Cardiac fibroblast (primary cell): Measurements from ENCODE around the gene MAD2L2.

Experiments
- DNase-seq, 2 donors: peaks; one replicate each; pipeline versions ENCODE4 v3.0.0 to v3.0.0-alpha.2; 2010; ENCODE audit warnings: low read depth in 2 of 2
- H3K4me3 ChIP-seq, 2 donors: replicated peaks in 1 of 2; 1 replicate in 1 of 2; 2 replicates in 1 of 2; pipeline ENCODE4 v1.5.1; 2011; ENCODE audit warnings: low read depth in 2 of 2, low read length in 2 of 2, mild to moderate bottlenecking in 2 of 2, moderate library complexity in 1 of 2
- TF ChIP-seq, protein P1 (sequence below): IDR thresholded peaks from one replicate; pipeline ENCODE4 v1.5.1; 2011; ENCODE audit warnings: low read depth, mild to moderate bottlenecking, low read length, inconsistent platforms

MAD2L2 gene

DNA sequence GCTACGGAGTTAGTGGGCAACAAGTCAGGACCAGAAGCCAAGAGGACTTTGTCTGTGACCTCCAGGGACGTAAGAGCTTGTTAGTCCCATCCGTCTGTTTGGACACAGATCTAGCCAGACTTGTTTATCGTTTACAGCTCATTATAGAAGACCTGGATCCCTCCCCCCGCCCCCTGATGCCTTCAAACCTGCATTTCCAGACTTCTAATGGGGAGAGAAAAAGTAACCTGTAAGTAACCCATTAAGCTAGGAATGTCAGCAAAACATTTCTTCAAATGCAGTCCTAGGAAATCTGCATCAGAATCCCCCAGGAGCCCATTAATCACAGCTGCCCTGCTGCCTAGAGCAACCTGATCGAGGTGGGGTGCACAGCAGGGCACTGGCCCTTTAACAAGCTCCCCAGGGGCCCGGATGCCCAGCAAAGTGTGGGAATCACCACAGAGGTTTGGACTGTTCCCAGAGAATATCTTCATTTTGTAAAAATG is 1.4 kb upstream of the MAD2L2 start:
- TF ChIP-seq, protein P1, sequence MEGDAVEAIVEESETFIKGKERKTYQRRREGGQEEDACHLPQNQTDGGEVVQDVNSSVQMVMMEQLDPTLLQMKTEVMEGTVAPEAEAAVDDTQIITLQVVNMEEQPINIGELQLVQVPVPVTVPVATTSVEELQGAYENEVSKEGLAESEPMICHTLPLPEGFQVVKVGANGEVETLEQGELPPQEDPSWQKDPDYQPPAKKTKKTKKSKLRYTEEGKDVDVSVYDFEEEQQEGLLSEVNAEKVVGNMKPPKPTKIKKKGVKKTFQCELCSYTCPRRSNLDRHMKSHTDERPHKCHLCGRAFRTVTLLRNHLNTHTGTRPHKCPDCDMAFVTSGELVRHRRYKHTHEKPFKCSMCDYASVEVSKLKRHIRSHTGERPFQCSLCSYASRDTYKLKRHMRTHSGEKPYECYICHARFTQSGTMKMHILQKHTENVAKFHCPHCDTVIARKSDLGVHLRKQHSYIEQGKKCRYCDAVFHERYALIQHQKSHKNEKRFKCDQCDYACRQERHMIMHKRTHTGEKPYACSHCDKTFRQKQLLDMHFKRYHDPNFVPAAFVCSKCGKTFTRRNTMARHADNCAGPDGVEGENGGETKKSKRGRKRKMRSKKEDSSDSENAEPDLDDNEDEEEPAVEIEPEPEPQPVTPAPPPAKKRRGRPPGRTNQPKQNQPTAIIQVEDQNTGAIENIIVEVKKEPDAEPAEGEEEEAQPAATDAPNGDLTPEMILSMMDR: no peak
- no peak for DNase-seq
- H3K4me3 ChIP-seq: no peak overlapping the region

DNA sequence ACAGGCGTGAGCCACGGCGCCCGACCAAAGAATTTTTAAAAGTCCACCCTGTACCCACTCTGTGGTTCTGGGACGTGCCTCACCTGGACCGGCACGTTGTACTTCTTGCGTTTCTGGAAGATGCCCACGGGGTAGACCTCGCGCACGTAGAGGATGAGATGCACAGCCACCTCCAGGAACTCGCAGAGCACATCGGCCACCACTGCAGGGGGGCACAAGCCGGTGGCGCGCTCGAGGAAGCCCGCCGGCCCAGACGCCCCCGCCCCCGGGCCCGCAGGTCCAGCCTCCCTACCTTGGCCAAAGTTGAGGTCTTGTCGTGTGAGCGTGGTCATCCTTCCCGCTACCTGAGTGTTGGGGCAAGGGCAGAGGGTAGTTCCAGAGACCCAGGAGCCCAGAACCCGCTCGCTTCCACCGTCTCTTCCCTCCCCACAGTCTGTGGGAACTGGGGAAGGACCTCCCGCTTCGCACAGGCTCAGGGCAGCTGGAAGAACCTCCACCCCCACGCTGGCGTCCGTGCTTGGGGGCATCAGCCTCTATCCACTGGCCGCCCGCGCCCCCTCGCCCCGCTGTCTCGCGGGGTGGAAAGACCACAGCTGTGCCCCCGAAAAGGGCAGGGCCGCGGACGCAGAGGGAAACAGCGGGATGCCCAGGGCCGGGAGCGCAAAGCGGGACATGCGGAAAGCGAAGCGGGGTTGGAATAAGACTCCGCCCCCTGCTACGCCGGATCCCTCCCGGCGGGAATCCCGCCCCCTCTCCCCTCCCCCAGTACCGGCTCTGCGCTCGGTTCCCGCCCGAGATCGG is 478 bp downstream of the MAD2L2 start:
- H3K4me3 ChIP-seq: peak overlapping the region; percentile 89 to 97
- TF ChIP-seq, protein P1: no peak
- DNase-seq: no peak

DNA sequence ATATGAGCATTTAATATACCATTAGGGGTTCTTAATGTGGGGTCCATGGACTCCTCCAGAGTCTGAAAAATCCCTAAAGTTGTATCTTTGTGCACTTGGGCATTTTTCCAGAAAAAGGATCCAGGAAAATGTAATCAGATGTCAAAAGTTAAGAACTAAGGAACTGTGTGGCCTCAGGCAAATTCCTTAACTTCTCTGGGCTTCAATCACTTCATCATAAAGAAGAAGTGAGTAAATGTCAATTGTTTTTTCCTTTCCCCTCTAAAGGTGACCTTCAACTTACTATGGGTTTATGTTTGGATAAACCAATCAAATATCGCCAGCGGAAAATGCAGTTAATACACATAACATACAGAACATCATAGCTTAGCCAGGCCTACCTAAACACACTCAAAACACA is 2.5 kb downstream of the MAD2L2 start:
- H3K4me3 ChIP-seq: no peak overlapping the region
- TF ChIP-seq, protein P1: no peak
- DNase-seq: no peak

DNA sequence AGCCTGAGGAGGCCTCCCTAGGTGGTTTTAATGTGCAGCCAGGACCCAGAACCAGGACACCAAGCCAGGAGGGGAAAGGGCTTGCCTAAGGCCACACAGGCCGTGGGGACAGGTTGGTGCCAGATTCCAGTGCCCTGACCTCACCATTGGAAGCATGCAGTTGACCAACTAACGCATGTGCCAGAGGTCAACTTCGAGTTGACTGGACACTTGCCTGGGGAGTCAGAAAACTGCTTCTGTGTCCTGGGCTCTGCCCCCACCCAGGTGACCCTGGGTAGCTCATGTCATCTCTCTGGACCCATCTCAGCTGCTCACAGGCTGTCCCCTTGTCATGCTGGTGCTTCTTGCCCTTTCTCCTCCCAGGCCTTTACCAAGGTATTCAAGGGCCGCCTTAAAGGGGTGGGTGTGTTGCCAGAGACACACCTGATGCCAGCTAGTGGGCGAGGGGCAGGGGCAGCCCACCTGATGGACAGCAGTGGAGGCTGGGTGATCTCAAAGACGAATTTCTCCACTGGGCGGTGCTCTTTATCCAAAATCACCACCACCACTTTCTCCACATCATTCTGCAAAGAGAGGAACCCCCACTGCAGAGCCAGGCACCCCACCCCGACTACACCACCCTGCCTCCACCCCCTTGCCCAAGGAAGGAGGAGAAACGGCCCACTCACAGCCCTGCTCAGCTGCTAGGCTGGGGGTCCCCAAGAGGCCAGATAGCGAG is 4.4 kb downstream of the MAD2L2 start:
- TF ChIP-seq, protein P1: no peak
- H3K4me3 ChIP-seq: no peak overlapping the region
- no peak for DNase-seq

DNA sequence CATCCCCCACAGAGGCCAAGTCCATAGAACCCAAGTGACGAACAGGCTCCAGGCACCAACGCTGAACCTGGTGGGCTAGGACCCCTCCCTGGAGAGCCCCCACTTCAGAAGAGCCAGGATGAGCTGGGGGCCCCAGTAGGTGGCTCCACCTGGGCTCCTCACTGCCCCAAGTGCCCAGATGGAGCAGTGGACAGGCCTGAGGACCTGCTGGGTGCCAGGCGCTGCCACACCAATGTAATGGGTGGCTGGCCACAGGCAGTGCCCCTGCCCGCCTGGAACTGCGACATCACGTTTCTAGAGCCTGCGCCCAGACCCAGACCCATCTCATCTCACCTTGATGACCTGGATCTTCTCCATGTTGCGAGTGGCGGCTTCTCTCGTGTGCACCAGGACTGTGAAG is 5.6 kb downstream of the MAD2L2 start:
- TF ChIP-seq, protein P1: no peak
- no peak for DNase-seq
- no peak overlapping the region for H3K4me3 ChIP-seq

DNA sequence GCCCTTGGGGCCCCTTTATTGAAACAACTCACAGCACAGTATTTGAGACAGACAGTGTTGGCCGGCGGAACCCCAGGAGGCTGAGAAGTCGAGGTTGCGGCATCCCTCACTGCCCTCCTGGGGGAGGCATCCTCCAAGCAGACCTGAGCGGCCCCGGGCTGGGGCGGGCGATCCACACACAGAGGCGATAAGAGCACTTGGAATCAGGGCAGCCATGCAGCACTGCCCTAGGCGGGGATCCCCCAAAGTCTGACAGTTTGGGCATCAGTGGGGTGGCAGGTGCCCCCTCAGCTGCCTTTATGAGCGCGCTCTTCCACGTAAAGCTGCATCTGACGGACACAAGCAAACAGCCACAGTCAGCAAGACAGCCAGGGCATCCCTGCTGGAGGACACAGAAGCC is 6.5 kb downstream of the MAD2L2 start:
- H3K4me3 ChIP-seq: no peak overlapping the region
- DNase-seq: no peak
- TF ChIP-seq, protein P1: no peak
